NB4 (cell line): Measurements from ENCODE around the gene HNRNPA2B1.
"Not testable (repeated sequence)": the region's sequence is repeated elsewhere in the genome, so short reads cannot be mapped to it uniquely, and the experiment has no call there.

Experiments used
- DNase-seq: peaks from one replicate; pipeline ENCODE4 v3.0.0; 2010; ENCODE audit warnings: low read depth
- H3K4me3 ChIP-seq: one replicate; pipeline ENCODE4 v1.5.1; 2011; ENCODE audit warnings: mild to moderate bottlenecking, low read depth, low read length, moderate library complexity
- CTCF ChIP-seq: IDR thresholded peaks from one replicate; pipeline ENCODE4 v1.5.1; 2012; ENCODE audit warnings: low read depth, low read length
- MYC ChIP-seq: IDR thresholded peaks from 2 replicates; pipeline ENCODE4 v1.6.1; 2011; ENCODE audit warnings: low read depth, low read length
- POLR2A ChIP-seq: IDR thresholded peaks from 2 replicates; pipeline ENCODE4 v1.6.1; 2011; ENCODE audit warnings: mild to moderate bottlenecking; ENCODE audit not compliant: insufficient read length; ENCODE audit errors: extremely low read depth
- TF ChIP-seq, protein P1 (sequence below): IDR thresholded peaks from 2 replicates; pipeline ENCODE4 v1.6.1; 2011; ENCODE audit warnings: low read depth, low read length

The HNRNPA2B1 gene

DNA sequence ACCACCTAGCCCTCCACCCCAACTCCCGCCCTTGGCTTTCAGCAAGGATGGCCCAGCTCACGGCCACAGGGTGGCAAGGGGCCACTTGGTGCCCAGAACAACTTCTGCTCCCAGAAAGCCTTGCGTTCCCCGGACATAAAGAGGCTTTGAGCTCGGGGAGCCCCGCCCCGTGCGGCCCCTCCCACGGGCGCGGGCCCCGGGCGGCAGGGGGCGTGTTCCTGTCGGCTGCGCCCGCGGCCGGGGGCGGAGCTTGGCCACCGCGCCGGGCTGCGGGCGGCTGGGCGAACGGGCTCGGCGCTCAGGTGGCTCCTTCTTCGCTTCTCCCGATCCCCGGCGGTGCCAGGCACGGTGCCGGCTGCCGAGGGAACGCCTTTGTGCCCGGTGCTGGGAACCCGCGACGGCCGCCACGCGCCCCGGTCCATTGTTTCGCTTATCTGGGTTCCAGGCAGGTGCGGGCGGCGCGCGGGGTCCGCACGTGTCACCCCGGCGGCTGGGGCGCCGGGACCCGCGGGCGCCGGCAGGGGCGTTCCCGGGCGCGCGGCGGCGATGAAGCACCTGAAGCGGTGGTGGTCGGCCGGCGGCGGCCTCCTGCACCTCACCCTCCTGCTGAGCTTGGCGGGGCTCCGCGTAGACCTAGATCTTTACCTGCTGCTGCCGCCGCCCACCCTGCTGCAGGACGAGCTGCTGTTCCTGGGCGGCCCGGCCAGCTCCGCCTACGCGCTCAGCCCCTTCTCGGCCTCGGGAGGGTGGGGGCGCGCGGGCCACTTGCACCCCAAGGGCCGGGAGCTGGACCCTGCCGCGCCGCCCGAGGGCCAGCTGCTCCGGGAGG lies 48.4 kb downstream of the HNRNPA2B1 start, which contains the start of gene NFE2L3:
Gene NFE2L3 (plus strand): TSS at position 246 of the 829 bp plus-strand sequence. CDS start 301 bp downstream, at position 547.
- TF ChIP-seq, protein P1, sequence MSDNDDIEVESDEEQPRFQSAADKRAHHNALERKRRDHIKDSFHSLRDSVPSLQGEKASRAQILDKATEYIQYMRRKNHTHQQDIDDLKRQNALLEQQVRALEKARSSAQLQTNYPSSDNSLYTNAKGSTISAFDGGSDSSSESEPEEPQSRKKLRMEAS, result peak; percentile 64; the same call in 1 of the 2 replicates
- TF ChIP-seq MYC (peak; percentile 75), POLR2A (peak; percentile 93), CTCF (no peak)
- H3K4me3 ChIP-seq, result peak within 1 kb of the TSS; percentile 54
- DNase-seq, result peak; percentile 93

GRCh38 chr7:26151650-26151952 lies 48.9 kb downstream of the HNRNPA2B1 start:
- TF ChIP-seq CTCF, result no peak
- no peak for TF ChIP-seq POLR2A
- TF ChIP-seq MYC, result no peak
- TF ChIP-seq, protein P1, result no peak
- DNase-seq, result no peak
- H3K4me3 ChIP-seq, result peak overlapping the region; percentile 53

DNA sequence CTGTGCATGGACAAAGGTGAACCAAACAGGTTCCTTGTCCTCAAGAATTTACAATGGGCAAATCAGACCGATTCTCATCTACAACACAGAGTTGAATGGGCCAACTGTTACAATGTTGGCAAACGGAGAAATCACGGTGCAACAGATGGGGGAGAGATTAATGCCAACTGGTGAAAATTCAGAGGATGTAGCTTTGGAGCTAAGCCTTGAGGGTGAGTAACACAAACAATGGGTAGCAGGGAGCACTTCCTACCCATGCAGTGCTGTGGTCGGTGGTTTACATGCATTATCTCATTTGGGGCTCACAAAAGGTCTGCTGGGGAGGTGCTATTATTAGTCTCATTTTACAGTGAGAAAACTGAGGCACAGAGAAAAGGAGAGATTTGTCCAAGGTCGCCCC lies 49.5 kb downstream of the HNRNPA2B1 start:
- DNase-seq, result peak; percentile 46
- no peak for TF ChIP-seq CTCF
- H3K4me3 ChIP-seq, result peak overlapping the region; percentile 53

GRCh38 chr7:26149391-26149977 lies 51.1 kb downstream of the HNRNPA2B1 start:
- H3K4me3 ChIP-seq, result no peak overlapping the region
- DNase-seq, result no peak
- TF ChIP-seq POLR2A (no peak), CTCF (no peak), MYC (no peak)
- TF ChIP-seq, protein P1, result no peak

DNA sequence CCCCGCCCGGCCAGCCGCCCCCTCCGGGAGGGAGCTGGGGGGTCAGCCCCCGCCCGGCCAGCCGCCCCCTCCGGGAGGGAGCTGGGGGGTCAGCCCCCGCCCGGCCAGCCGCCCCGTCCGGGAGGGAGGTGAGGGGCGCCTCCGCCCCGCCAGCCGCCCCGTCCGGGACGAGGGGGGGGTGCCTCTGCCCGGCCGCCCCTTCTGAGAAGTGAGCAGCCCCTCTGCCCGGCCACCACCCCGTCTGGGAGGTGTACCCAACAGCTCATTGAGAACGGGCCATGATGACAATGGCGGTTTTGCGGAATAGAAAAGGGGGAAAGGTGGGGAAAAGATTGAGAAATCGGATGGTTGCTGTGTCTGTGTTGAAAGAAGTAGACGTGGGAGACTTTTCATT lies 52.2 kb downstream of the HNRNPA2B1 start:
- not testable (repeated sequence) for H3K4me3 ChIP-seq, DNase-seq

GRCh38 chr7:26147646-26148306 lies 52.8 kb downstream of the HNRNPA2B1 start:
- not testable (repeated sequence) for DNase-seq, H3K4me3 ChIP-seq

DNA sequence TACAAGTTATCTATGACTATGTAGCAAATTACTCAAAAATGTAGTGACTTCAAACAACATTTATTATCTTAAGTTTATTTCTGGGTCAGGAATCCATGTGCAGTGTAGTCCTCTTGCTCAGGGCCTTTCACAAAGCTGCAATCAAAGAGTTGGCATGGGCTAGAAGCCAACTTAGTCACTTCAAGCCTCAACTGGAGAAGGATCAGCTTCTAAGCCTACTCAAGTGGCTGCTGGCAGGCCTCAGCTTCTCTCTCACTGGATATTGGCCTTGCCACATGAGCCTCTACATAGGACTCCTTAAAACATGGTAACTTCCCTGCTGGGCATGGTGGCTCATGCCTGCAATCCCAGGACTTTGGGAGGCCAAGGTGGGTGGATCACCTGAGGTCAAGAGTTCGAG lies 53.5 kb downstream of the HNRNPA2B1 start:
- TF ChIP-seq POLR2A, result no peak
- TF ChIP-seq, protein P1, result no peak
- TF ChIP-seq CTCF, result no peak
- no peak for TF ChIP-seq MYC
- H3K4me3 ChIP-seq, result no peak overlapping the region
- DNase-seq, result no peak
